Raji (cell line): ENCODE results near the gene KCMF1.

Experiments used
- POLR2A ChIP-seq: IDR thresholded peaks from 2 replicates; pipeline ENCODE4 v1.6.1; 2011; ENCODE audit warnings: low read depth, low read length, control low read depth; ENCODE audit not compliant: insufficient read depth

Gene KCMF1

GRCh38 chr2:84970868-84971509 lies at the start of gene KCMF1:
KCMF1 (plus strand) TSS chr2:84971161; CDS start chr2:84971452, 291 bp downstream.
- TF ChIP-seq POLR2A = no peak; the same call in 1 of the 2 replicates

- no peak for TF ChIP-seq POLR2A
Observed at GRCh38 chr2:84923009-84923408, 48.0 kb upstream of the KCMF1 start.

GRCh38 chr2:84924173-84925106 lies 46.5 kb upstream of the KCMF1 start:
- TF ChIP-seq POLR2A = no peak

GRCh38 chr2:84925336-84925723 lies 45.6 kb upstream of the KCMF1 start:
- TF ChIP-seq POLR2A = no peak

- TF ChIP-seq POLR2A = peak; percentile 44
Observed at GRCh38 chr2:84925724-84926376, 45.1 kb upstream of the KCMF1 start.

- TF ChIP-seq POLR2A = no peak
Observed at GRCh38 chr2:84927275-84927627, 43.7 kb upstream of the KCMF1 start.

- no peak for TF ChIP-seq POLR2A
Observed at GRCh38 chr2:84931384-84931821, 39.6 kb upstream of the KCMF1 start.

- no peak for TF ChIP-seq POLR2A
Observed at GRCh38 chr2:84938194-84938879, 32.6 kb upstream of the KCMF1 start.

GRCh38 chr2:84939426-84940087 lies 31.4 kb upstream of the KCMF1 start:
- peak; percentile 57 for TF ChIP-seq POLR2A

GRCh38 chr2:84940088-84940470 lies 30.9 kb upstream of the KCMF1 start:
- TF ChIP-seq POLR2A = no peak

GRCh38 chr2:84940831-84941412 lies 30.0 kb upstream of the KCMF1 start:
- TF ChIP-seq POLR2A = no peak

- no peak for TF ChIP-seq POLR2A
Observed at GRCh38 chr2:84942166-84942565, 28.8 kb upstream of the KCMF1 start.

- no peak for TF ChIP-seq POLR2A
Observed at GRCh38 chr2:84942964-84943421, 28.0 kb upstream of the KCMF1 start.

- TF ChIP-seq POLR2A = no peak
Observed at GRCh38 chr2:84944295-84944909, 26.6 kb upstream of the KCMF1 start.
